K562 (cell line): ENCODE results near the gene DTD1. TPM values are rescaled to one million over a fixed set of nuclear protein-coding genes. Genes with fewer than 3 reads are reported as not detected.

Experiments used
- ATAC-seq: fragments of 200-7000 bp; cut with Tn5 transposase; 3 replicates; pipeline ENCODE4 v1.9.1; 2020; ENCODE audit warnings: moderate library complexity
- BruUV-seq: library from RNA; stranded (reverse); fragments of 400-500 nt; replicated peaks from 2 replicates; lab custom pipeline; 2021; lab: Mats Ljungman, UMichigan
- CTCF ChIA-PET: fragments of 300-600 bp; formaldehyde crosslinking; extraction: SDS; loops from one replicate; lab custom pipeline; 2021; ENCODE audit warnings: low intra/inter-chr PET ratio; lab: Yijun Ruan, JAX
- POLR2A ChIA-PET: fragments of 300-600, 350-650 bp; sonication (Branson Sonifier 250); formaldehyde crosslinking; extraction: SDS; loops from one replicate; lab custom pipeline; 2021; ENCODE audit warnings: antibody characterized with exemption, inconsistent platforms; lab: Yijun Ruan, JAX
- DNase-seq, 4 experiments: peaks; one replicate each; pipeline versions ENCODE4 v3.0.0 to v3.0.0-alpha.2; 2011 to 2018; ENCODE audit warnings: low spot score in 3 of 4, mixed read lengths in 3 of 4; ENCODE audit errors: extremely low read depth in 1 of 4
- FAIRE-seq: peaks from 2 replicates; lab custom pipeline; 2011; peaks lifted over from hg19 to GRCh38; lab: Jason Lieb, UNC
- H2AFZ ChIP-seq: 2 replicates; pipeline ENCODE4 v1.6.0; 2011; ENCODE audit warnings: low read depth, low read length, control low read depth, inconsistent platforms
- H3K27ac ChIP-seq: fragments of 200-600 bp; 3 replicates; pipeline ENCODE4 v1.8.0; 2011; ENCODE audit warnings: low read depth, mild to moderate bottlenecking, control low read depth, inconsistent platforms, low read length, moderate library complexity, mixed read lengths; ENCODE audit errors: extremely low read depth
- H3K27me3 ChIP-seq, 2 experiments: fragments of 300-600 bp in 1 of 2; 2 replicates in 1 of 2; 3 replicates in 1 of 2; pipeline versions ENCODE4 v1.6.0 to v1.8.0; 2011; ENCODE audit warnings: inconsistent platforms in 2 of 2, low read length in 2 of 2, mild to moderate bottlenecking in 1 of 2, mixed read lengths in 1 of 2, moderate library complexity in 1 of 2; ENCODE audit not compliant: control insufficient read depth in 2 of 2, insufficient read depth in 2 of 2
- H3K36me3 ChIP-seq: fragments of 300-600 bp; 3 replicates; pipeline ENCODE4 v1.8.0; 2011; ENCODE audit warnings: mild to moderate bottlenecking, low read length, inconsistent platforms; ENCODE audit not compliant: control insufficient read depth, insufficient read depth
- H3K4me1 ChIP-seq, 2 experiments: fragments of 200-600 bp in 1 of 2; replicated peaks in 1 of 2; 2 replicates in 1 of 2; 3 replicates in 1 of 2; pipeline versions ENCODE4 v1.5.1 to v1.8.0; 2011; ENCODE audit warnings: inconsistent platforms in 2 of 2, low read length in 2 of 2, mild to moderate bottlenecking in 1 of 2, mixed read lengths in 1 of 2, moderate library complexity in 1 of 2; ENCODE audit not compliant: control insufficient read depth in 2 of 2, insufficient read depth in 2 of 2
- H3K4me2 ChIP-seq: 2 replicates; pipeline ENCODE4 v1.6.1; 2011; ENCODE audit warnings: low read length, control low read depth, inconsistent platforms, mixed read lengths; ENCODE audit not compliant: insufficient read depth
- H3K4me3 ChIP-seq: fragments of 200-600 bp; sonication (generic), shearing (Covaris generic); 2 replicates; pipeline ENCODE4 v1.5.1; 2016; ENCODE audit warnings: control low read depth, inconsistent platforms
- H3K79me2 ChIP-seq: fragments of 200-600 bp; 3 replicates; pipeline ENCODE4 v1.8.0; 2011; ENCODE audit warnings: low read length, inconsistent platforms; ENCODE audit not compliant: control insufficient read depth, insufficient read depth
- H3K9ac ChIP-seq, 2 experiments: 2 replicates each; pipeline versions ENCODE4 v1.6.0 to v1.6.1; 2011; ENCODE audit warnings: low read depth in 2 of 2, low read length in 2 of 2, control low read depth in 1 of 2, inconsistent platforms in 1 of 2, mild to moderate bottlenecking in 1 of 2, mixed read lengths in 1 of 2; ENCODE audit not compliant: insufficient read depth in 1 of 2
- H3K9me1 ChIP-seq: one replicate; pipeline ENCODE4 v1.6.0; 2011; ENCODE audit warnings: inconsistent platforms, mild to moderate bottlenecking, low read length, moderate library complexity; ENCODE audit not compliant: control insufficient read depth, insufficient read depth
- H3K9me3 ChIP-seq: replicated peaks from 2 replicates; pipeline ENCODE4 v1.5.1; 2011; ENCODE audit warnings: low read depth, low read length, inconsistent platforms; ENCODE audit not compliant: control insufficient read depth, insufficient read depth
- H4K20me1 ChIP-seq: replicated peaks from 2 replicates; pipeline ENCODE4 v1.6.1; 2011; ENCODE audit warnings: low read length, inconsistent platforms, mixed read lengths; ENCODE audit not compliant: control insufficient read depth, insufficient read depth
- WGBS: fragments of 100-300 bp; shearing (Covaris generic); methylation state at CpG from one replicate; pipeline ENCODE4 v1.1.6; 2016; ENCODE audit warnings: low coverage, mixed read lengths; ENCODE audit not compliant: insufficient coverage; ENCODE audit errors: missing lambda C conversion rate; 5-methylcytosine and 5-hydroxymethylcytosine counted together
- in situ Hi-C: fragments of 300-500 bp; cut with MboI; formaldehyde crosslinking; loops from 4 replicates; pipeline ENCODE4 v1.15.0; 2018; ENCODE audit warnings: inconsistent platforms, mixed read lengths
- intact Hi-C: fragments of 100-400 bp; cut with micrococcal nuclease; formaldehyde crosslinking; loops from 2 replicates; pipeline ENCODE4 v1.14.2; 2022
- polyA plus RNA-seq, 8 experiments: library from polyadenylated mRNA; depleted of rRNA in 4 of 8; stranded (reverse) in 5 of 8; unstranded in 3 of 8; fragments of >200 nt; fragmentation: Nextera tagmentation in 2 of 8; fragmentation: Illumina TruSeq in 1 of 8; extraction: Ambion mirVana in 2 of 8; extraction: Trizol in 1 of 8; gene quantifications; 2 replicates each; pipeline versions ENCODE4 v1.2.1 to v1.2.3, GENCODE V29; 2011 to 2014; ENCODE audit warnings: inconsistent platforms in 1 of 8, missing spikeins in 1 of 8
- total RNA-seq, 7 experiments: library from RNA; depleted of rRNA in 6 of 7; stranded (reverse); fragments of >200 nt in 6 of 7; fragmentation: Illumina TruSeq in 2 of 7; extraction: Trizol in 2 of 7; gene quantifications; 2 replicates each; pipeline versions ENCODE4 v1.2.1 to v1.2.3, GENCODE V29; 2011 to 2021; ENCODE audit warnings: low replicate concordance in 1 of 7
- TF ChIP-seq, protein P1 (sequence below), 2 experiments: IDR thresholded peaks in 1 of 2; conservative IDR thresholded peaks in 1 of 2; 2 replicates each; pipeline ENCODE4 v1.6.1; 2016; ENCODE audit warnings: low read depth in 2 of 2, mild to moderate bottlenecking in 1 of 2, missing compliant biosample characterization in 1 of 2, missing genetic modification characterization in 1 of 2, moderate library complexity in 1 of 2
- TF ChIP-seq, protein P2 (sequence below): conservative IDR thresholded peaks from 2 replicates; pipeline ENCODE4 v1.6.1; 2011; ENCODE audit warnings: low read depth, mild to moderate bottlenecking, low read length; ENCODE audit not compliant: control insufficient read depth

DTD1 gene
- total and polyA plus RNA-seq, 9 of the 15 experiments (the other 6 are each of a cell fraction or from before 2014, with no cell fraction given), result 5.7 to 28.6 (median 26.8) TPM

DNA sequence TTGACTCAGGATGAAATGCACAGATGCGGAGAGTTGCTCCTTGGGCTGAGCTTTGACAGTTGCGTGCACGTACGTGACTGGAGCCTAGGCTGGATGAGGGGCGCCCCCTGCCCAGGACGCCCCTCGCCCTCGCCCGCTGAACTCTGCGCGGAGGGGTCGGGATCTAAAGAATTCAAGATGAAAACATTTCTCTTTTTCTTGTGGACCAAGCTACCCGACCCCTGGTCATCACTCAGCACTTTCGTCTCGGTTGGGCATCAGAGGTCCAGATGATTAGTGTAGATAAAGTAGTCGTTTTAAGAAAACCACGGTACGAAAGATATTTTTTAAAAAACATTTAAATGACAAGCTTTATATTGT lies 700 bp downstream of the DTD1 start (continued):
- TF ChIP-seq, protein P1, sequence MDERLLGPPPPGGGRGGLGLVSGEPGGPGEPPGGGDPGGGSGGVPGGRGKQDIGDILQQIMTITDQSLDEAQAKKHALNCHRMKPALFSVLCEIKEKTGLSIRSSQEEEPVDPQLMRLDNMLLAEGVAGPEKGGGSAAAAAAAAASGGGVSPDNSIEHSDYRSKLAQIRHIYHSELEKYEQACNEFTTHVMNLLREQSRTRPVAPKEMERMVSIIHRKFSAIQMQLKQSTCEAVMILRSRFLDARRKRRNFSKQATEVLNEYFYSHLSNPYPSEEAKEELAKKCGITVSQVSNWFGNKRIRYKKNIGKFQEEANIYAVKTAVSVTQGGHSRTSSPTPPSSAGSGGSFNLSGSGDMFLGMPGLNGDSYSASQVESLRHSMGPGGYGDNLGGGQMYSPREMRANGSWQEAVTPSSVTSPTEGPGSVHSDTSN (CRISPR knock-in tag; IDR thresholded peaks at IDR 0.05; ENCODE audit: low read depth), result no peak
- TF ChIP-seq, protein P1 (tag; conservative IDR thresholded peaks at IDR 0.05; ENCODE audit: low read depth), result 0 out of 2 replicates have a peak, but pooled peaks have one; percentile 10

DNA sequence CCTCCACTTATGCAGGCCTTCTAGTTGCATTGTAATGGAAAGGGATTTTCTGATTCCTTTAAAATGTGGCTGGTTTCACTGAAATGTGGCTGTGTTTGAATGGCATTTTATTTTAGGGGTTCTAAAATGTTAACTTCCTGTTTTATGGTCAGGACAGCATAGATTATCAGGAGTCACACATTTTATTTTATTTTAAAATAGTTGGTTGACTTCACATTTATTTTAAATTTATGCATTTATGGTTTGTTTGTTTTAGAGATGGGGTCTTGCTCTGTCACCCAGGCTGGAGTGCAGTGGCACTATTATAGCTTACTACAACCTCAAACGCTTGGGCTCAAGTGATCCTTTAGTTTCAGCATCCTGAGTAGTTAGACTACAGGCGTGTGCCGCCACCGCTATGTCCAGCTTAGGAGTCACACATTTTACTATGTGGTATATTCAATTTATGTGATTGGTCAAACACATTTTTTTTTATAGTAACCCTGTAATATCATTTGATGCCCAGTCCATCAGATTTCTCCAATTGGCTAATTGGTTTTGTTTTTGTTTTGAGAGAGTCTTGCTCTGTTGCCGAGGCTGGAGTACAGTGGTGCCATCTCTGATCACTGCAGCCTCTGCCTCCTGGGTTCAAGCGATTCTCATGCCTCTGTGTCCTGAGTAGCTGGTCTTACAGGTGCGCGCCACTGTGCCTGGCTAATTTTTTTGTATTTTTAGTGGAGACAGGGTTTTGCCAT lies 2.3 kb downstream of the DTD1 start:
- intact Hi-C loops, result no loop called here
- Histone ChIP-seq H3K4me3 (no peak overlapping the region), H3K79me2 (peaks cover 4% of the 10 kb centered on the region; the same call in 2 of the 3 replicates), H2AFZ (no peak overlapping the region)
- WGBS, result 84% methylated on average over 8 of the region's 8 CpGs
- in situ Hi-C loops, result no loop called here
- TF ChIP-seq, protein P2, sequence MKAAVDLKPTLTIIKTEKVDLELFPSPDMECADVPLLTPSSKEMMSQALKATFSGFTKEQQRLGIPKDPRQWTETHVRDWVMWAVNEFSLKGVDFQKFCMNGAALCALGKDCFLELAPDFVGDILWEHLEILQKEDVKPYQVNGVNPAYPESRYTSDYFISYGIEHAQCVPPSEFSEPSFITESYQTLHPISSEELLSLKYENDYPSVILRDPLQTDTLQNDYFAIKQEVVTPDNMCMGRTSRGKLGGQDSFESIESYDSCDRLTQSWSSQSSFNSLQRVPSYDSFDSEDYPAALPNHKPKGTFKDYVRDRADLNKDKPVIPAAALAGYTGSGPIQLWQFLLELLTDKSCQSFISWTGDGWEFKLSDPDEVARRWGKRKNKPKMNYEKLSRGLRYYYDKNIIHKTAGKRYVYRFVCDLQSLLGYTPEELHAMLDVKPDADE, result no peak
- TF ChIP-seq, all 486 proteins: peak for 0
- ATAC-seq (no peak), FAIRE-seq (no peak), DNase-seq (no peak)
- Histone ChIP-seq H3K27me3 (no peaks in the 10 kb centered on the region), H3K4me1 (peaks cover 5 to 13% of the 10 kb centered on the region in 2 experiments), H3K9ac (no peak overlapping the region), H3K9me1 (no peaks in the 10 kb centered on the region), H3K9me3 (no peaks in the 10 kb centered on the region), H3K27ac (no peak overlapping the region), H3K36me3 (no peaks in the 10 kb centered on the region), H4K20me1 (no peaks in the 10 kb centered on the region), H3K4me2 (no peak overlapping the region)
- ChIA-PET POLR2A (no interaction called here), CTCF (no interaction called here)
- no TSS peak for BruUV-seq
